Endometrial microvascular endothelial cells (primary cell): ENCODE results near the gene EMC10. TPM values are rescaled to one million over a fixed set of nuclear protein-coding genes. Genes with fewer than 3 reads are reported as not detected.
"Not testable (repeated sequence)": the region's sequence is repeated elsewhere in the genome, so short reads cannot be mapped to it uniquely, and the experiment has no call there.

Experiments
- in situ Hi-C: cut with HindIII; loops from 2 replicates; pipeline ENCODE4 v1.10.0; 2017; ENCODE audit warnings: low sequenced_read_pairs, low pct_unique_long_range_greater_than_20kb; ENCODE audit errors: inconsistent ontology term
- total RNA-seq: library from RNA; depleted of rRNA; stranded (reverse); fragments of >200 nt; gene quantifications from one replicate; pipeline ENCODE4 v1.2.3, GENCODE V29; 2015; ENCODE audit errors: inconsistent ontology term

EMC10 gene
- total RNA-seq, result 125 TPM

DNA sequence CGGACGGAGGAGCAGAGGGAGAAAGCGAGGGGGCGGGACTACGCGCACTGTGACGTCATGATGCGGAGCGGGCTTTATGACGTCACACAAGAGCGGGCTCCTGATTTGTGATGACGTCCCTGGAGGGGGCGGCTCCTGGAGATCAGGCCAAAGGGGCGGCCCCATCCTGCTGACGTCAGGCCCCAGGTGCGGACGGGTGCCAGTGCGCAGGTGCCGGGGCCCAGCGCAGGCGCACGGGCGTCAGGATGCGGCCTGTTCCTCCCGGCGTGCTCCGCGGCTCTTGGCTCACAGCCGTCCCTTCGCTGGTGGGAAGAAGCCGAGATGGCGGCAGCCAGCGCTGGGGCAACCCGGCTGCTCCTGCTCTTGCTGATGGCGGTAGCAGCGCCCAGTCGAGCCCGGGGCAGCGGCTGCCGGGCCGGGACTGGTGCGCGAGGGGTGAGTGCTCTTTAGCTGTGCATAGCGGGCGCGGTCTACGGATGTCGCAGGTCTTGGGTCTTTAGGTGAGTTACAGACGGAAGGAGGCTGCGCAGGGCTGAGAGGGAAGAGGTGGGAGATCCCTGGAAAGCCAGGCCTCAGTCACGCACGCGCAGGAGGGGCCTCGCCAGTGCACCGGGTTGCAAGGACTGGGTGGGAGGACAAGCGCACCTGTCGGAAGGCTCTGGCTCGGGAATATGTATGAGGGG lies at the start of gene EMC10, which contains the start of gene GARIN5A:
EMC10 (plus strand) TSS at position 284 of the 683 bp plus-strand sequence; CDS start at position 322, 38 bp downstream.
GARIN5A (minus strand) TSS at position 625 of the 683 bp plus-strand sequence; CDS start at position 165, 460 bp downstream.
- in situ Hi-C loops, result no loop called here

DNA sequence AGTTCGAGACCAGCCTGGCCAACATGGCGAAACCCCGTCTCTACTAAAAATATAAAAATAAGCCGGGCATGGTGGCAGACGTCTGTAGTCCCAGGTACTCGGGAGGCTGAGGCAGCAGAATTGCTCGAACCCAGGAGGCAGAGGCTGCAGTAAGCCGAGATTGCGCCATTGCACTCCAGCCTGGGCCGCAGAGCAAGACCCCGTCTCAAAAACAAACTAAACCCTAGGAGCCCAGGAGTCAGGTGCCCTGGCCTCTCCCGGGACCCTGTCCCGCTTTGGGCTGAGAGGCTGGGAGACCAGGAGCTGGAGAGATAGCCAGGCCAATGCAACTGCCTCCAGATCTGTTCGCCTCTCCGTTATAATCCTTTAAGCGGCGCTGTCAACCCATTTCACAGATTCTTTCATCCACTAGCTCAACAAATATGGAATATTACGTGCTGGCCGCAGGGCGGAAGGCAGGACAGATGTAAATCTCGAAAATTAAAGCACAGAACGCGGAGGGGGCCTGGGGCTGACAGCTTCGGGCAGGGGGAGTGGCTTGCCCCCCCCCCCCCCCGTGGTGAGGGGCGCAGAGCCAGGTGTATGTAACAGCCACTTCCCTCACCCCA lies 48.9 kb upstream of the EMC10 start:
- in situ Hi-C loops, result no loop called here

DNA sequence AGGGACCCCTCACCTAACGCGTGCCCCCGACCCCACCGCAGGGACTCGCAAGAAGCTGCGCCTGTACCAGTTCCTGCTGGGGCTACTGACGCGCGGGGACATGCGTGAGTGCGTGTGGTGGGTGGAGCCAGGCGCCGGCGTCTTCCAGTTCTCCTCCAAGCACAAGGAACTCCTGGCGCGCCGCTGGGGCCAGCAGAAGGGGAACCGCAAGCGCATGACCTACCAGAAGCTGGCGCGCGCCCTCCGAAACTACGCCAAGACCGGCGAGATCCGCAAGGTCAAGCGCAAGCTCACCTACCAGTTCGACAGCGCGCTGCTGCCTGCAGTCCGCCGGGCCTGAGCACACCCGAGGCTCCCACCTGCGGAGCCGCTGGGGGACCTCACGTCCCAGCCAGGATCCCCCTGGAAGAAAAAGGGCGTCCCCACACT lies 48.3 kb upstream of the EMC10 start:
- in situ Hi-C loops, result no loop called here

DNA sequence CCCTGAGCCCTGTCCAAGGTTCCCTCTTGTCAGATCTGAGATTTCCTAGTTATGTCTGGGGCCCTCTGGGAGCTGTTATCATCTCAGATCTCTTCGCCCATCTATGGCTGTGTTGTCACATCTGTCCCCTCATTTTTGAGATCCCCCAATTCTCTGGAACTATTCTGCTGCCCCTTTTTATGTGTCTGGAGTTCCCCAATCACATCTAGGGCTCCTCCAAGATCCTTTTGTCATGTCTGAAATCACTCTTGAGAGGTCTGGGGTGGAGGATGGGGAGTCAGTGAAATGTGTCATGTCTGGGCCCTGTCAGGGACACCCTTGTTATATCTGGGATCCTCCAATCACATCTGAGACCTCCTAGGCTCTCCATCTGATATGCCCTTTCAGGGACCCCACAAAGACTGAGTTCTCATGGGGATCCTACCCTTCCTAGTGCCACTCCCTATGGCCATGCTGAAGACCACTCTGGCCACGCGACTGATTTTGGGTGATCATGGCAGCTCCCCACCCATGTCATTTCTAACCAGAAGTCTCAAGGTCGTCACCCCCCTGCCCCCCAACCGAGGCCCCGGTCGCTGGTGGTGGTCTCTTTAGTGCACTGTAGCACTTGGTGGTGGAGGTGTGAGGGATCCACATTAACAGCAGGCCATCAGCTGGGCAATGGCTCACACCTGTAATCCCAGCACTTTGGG lies 47.4 kb upstream of the EMC10 start:
- in situ Hi-C loops, result no loop called here

DNA sequence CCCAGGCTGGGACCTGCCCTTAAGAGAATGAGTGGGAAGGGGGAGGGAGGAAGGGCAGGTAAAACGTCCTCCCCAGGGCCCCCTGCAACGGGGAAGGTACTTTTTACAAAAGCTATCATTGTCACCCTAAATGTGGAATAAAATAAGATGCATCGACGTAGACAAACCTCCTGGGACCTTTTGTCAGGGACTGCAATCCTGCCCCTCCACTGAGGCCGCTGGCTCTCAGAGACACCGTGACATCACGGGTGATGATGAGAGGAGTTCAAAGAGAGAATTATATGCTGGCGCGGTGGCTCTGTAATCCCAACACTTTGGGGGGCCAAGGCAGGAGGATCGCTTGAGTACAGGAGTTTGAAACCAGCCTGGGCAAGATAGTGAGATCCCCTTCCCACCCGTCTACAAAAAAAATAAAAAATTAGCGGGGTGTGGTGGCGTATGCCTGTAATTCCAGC lies 45.4 kb upstream of the EMC10 start:
- in situ Hi-C loops, result no loop called here

DNA sequence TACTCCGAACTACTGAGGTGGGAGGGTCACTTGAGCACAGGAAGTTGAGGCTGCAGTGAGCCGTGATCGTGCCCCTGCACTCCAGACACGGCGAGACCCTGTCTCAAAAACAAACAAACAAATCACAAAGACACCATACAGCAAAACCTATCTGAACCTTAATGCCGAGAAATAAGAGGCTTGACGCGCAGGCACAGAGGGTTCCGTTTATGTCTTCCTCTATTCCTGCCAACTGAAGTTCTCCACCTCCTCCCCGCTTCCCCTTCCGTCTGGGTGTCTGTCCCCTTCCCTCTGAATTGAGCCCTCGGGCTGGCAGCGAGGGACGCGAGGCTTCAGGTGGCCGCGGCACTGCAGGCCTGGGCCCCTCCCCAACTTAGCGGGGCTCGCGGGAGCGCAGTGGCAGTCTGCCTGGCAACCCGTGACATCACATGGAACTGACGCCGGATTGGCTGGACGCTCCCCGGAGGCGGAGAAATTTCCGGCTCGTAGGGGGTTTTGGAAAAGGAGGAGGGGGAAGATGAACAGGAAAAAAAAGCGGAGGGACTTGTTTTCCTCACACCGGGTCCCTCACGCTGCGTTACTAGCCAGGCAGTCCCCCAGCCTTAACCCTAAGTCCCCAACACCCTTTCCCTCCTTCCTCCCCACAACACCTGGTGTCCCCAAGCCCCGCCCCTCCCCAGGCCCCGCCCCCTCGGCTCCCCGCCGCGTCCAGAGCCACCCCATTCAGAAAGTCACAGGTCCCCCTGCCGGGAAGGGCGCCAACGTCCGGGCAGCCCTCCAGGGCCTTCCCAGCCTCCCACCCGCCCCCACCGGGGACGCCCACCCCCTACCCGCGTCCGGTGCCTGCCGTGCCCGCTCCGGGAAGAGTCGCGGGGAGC lies 44.7 kb upstream of the EMC10 start:
- in situ Hi-C loops, result no loop called here

DNA sequence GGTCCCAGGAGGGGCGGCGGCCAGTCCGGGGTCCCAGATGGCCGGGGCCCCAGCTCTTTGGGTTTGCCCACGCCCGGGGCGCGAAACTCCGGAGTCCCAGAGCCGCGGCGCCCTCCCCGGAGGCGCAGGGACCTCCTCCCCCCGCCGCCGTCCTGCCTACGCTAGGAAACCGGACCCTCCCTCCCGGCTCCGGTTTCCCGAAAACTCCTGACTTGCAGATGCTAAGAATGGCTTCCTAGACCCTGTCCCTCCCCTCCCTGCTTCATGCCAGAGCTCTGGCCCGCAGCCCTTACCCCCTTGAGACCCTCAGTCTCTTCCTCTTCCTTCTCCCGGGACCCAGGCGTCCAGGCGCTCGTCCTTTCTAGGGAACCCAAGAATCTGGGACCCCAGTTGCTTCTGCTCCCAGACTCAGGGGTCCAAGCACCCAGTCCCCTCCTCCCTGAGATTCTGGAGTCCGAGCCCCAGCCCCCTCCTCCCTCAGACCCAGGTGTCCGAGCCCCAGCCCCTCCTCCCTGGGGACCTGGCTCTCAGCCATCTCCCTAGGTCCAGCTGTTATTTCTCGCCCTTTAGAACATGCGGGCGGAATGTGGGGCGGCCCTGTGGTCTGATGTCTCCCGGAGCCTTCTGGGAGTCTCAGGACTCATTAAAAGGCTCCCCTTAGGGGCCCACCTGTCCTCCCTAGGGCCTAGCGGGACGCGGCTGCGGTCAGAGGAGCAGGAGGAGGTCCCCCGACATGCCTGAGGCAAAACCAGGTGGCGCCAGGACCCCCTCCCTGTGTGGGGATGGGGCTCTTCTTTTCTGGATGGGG lies 43.9 kb upstream of the EMC10 start, which contains the start of gene MYBPC2:
MYBPC2 (plus strand) TSS at position 672 of the 808 bp plus-strand sequence; CDS start at position 734, 62 bp downstream.
- in situ Hi-C loops, result no loop called here

DNA sequence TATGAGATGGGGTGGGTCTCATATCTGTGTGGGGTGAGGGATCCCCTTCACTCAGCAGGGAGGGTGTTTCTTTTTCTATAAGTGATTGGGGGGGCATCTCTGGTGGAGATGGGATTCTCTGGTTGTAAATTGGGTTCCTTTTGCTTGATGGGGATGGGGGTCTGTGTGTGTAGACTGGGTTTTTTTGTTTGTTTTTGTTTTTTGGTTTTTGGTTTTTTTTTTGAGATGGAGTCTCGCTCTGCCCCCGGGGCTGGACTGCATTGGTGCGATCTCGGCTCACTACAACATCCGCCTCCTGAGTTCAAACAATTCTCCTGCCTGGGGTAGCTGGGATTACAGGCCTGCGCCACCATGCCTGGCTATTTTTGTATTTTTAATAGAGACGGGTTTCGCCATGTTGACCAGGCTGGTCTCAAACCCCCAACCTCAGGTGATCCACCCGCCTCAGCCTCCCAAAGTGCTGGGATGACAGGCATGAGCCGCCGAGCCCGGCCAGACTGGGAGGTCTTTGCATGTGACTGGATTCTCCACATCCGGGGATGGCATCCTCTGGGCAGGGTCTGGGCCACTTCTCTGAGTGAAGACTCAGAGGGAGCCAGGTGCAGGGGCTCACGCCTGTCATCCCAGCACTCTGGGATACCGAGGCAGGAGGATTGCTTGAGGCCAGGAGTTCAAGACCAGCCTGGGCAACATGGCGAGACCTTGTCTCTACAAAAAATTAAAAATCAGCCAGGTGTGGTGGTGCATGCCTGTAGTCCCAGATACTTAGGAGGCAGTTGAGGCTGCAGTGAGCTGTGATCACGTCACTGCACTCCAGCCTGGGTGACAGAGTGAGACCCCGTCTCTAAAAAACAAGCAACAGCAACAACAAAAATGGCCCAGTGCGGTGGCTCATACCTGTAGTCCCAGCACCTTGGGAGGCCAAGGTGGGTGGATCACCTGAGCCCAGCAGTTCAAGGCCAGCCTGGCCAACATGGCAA lies 42.8 kb upstream of the EMC10 start:
- in situ Hi-C loops, result no loop called here

DNA sequence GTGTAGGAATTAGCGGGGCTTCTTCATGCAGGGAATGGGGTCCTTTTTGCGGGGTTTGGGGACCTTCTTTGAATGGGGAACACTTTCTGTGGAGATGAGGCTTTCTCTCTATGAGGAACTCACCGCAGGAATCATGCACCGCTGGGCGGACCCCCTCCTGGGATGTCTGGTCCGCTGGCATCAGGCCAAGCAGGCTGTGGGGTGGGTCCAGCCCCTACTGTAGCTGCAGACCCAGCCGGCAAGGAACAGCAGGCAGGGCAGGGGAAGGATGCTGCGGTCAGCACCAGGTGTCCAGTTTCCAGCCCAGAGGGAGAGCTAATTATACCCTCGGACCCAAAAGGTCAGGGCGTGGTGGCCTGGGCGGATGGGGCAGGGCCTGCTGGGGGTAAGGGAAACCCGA lies 41.8 kb upstream of the EMC10 start:
- in situ Hi-C loops, result no loop called here

DNA sequence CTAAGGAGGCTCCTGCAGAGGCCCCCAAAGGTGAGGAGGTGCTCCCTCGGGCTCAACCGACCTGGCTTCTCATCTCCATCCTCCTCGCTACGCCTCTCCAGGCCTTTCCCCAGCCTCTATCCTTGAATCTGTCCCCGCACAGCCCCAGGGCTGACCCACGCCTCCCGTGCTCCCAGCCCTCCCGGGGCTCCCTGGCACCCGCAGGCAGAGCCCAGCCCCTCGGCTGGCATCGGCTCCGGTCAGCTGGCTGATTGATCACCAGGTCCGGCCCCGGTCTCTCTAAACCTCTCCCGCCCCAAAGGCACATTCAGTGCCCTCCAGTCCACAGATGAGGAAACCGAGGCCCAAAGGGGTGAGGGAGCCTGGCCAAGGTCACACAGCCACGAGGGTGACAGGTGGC lies 41.1 kb upstream of the EMC10 start:
- in situ Hi-C loops, result no loop called here

DNA sequence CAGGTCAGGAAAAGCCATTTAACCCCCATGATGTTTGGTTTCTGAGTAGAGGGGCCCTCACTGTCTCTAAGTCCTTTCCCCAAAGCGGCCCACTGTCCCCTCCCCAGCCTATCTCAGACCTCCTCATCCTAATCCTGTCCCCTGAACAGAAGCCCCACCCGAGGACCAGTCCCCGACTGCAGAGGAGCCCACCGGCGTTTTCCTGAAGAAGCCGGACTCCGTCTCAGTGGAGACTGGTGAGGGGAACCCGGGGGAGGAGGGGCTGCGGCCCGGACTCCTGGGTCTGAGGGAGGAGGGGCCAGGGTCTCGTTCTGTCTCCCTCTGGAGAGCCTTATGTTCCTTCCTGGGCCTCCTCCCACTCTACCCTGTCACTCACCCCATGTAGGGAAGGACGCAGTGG lies 40.7 kb upstream of the EMC10 start:
- in situ Hi-C loops, result no loop called here

DNA sequence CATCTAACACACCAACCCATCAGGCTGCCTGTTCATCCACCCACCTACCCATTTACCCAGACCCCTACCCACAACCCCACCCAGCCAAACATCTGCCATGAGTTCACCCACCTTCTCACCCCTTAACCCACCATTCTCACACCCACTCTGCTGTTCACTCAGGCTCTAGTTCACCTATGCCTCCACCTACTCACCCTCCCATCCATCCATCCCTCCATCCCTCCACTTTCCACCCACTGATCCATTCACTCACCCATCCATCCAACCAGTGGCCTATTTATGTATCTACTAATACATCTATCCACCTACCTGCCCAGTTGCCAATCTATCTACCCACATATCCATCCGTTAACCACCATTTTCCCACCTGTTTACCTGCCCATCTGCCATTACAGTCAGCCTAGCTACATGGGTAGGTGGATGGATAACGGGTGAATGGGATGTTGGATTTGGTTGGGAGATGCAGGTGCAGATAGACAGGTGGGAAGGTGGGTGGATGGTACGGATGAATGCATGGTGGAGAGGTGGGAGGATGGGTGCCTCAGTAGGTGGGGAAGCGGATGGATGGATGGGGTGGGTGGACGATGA lies 38.4 kb upstream of the EMC10 start:
- in situ Hi-C loops, result no loop called here

DNA sequence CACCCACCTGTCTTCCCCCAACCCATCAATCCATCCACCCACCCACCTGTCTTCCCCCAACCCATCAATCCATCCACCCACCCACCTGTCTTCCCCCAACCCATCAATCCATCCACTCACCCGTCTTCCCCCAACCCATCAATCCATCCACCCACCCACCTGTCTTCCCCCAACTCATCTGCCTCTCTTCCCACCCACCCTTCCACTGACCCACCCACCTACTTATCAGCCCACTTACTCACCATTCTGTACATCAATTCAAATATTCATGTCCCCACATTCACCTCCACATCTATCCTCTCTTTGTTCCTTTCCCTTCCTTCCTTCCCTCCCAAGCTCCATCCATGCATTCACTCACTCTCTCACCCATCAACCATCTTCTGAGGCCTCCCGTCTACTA lies 37.2 kb upstream of the EMC10 start:
- in situ Hi-C loops, result not testable (repeated sequence)

DNA sequence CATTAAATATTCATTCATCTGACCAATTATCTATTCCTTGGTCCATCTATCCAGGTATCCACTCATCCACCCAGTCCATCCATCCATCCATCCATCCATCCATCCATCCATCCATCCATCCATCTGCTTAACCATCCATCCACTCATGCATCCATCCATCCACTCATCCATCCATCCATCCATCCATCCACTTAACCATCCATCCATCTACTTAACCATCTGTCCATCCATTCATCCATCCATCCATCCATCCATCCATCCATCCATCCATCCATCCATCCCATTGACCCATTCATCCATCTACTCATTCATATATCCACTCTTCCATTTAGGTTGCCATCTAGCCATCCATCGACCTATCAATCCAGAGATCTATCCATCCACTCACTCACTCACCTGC lies 32.2 kb upstream of the EMC10 start:
- in situ Hi-C loops, result no loop called here

DNA sequence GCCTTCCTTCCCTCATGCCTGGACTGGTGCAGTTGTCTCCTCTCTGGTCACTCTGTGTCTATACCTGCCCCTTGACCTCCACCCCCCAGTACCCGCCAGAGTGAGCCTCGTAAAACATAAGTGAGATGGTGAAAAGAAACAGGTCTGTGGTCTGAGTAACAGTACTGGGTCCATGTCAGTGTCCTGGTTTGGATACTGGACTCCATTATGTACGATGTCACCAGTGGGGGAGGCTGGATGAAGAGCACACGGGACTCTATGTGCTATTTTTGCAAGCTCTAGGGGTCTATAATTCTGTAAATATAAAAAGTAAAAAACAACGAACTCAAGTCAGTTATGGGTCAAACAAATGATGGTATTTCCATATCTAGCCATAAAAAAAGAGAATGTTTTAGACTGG lies 29.3 kb upstream of the EMC10 start:
- in situ Hi-C loops, result no loop called here

DNA sequence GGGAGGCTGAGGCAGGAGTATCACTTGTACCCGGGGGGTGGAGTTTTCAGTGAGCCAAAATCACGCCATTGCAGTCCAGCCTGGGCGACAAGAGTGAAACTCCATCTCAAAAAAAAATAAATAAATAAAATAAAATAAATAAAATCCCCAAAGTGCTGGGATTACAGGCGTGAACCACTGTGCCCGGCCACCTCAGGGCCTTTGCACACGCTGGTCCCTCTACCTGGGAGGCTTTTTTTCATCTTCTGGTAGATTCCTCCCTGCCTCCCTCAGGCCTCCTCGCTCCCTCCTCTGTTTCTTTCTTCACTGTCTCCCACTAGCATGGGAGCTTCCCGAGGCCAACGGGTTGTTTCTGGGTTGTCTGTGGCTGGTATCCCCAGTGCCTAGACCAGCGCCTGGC lies 28.6 kb upstream of the EMC10 start:
- in situ Hi-C loops, result no loop called here
